ENCODE measurements around the gene SERPINI1. TPM values are rescaled to one million over a fixed set of nuclear protein-coding genes. Genes with fewer than 3 reads are reported as not detected.
A peak's percentile ranks its signal among the peaks of the same experiment; 100 is the strongest.

The SERPINI1 gene
- total RNA-seq, 1 experiment from 2014 or later = 6.4 TPM

GRCh38 chr3:167734498-167735232 lies 856 bp upstream of the SERPINI1 start, which contains the start of gene PDCD10 (continued):
- peak; percentile 11; the same call in 1 of the 2 replicates for TF ChIP-seq ARID4B (CRISPR knock-in tag; IDR thresholded peaks at IDR 0.05; ENCODE audit: borderline replicate concordance)
- TF ChIP-seq ZNF121 (CRISPR knock-in tag; IDR thresholded peaks at IDR 0.05) = peak; percentile 62; the same call in 1 of the 2 replicates
- TF ChIP-seq SP1 (CRISPR knock-in tag; conservative IDR thresholded peaks at IDR 0.05) = peak; percentile 68
- 0 out of 2 replicates have a peak, but pooled peaks have one; percentile 54 for TF ChIP-seq TP53 (CRISPR knock-in tag; IDR thresholded peaks at IDR 0.05)
- TF ChIP-seq SMAD3 (CRISPR knock-in tag; IDR thresholded peaks at IDR 0.05; ENCODE audit: borderline replicate concordance) = no peak
- TF ChIP-seq SMAD4 (CRISPR knock-in tag; IDR thresholded peaks at IDR 0.05) = no peak
- TF ChIP-seq CREM (CRISPR knock-in tag; IDR thresholded peaks at IDR 0.05) = peak; percentile 37; the same call in 1 of the 2 replicates
- TF ChIP-seq PRRX2 (CRISPR knock-in tag; IDR thresholded peaks at IDR 0.05) = peak; percentile 83
- no peak for TF ChIP-seq TCF7 (CRISPR knock-in tag; IDR thresholded peaks at IDR 0.05; ENCODE audit: low read depth)
- 0 out of 2 replicates have a peak, but pooled peaks have one; percentile 31 for TF ChIP-seq GABPB1 (CRISPR knock-in tag; IDR thresholded peaks at IDR 0.05)
- TF ChIP-seq ESRRA (CRISPR knock-in tag; IDR thresholded peaks at IDR 0.05; ENCODE audit: borderline replicate concordance) = 0 out of 2 replicates have a peak, but pooled peaks have one; percentile 24

GRCh38 chr3:167736264-167736787 lies 805 bp downstream of the SERPINI1 start:
- Mint-ChIP-seq H3K36me3 (no peaks in the 10 kb centered on the region), H3K4me3 (no peak overlapping the region), H3K4me1 (peaks cover 47% of the 10 kb centered on the region), H3K27ac (no peak overlapping the region), H3K27me3 (ENCODE audit: low read depth) (no peaks in the 10 kb centered on the region), H3K9me3 (no peaks in the 10 kb centered on the region)
- no peak for ATAC-seq
- POLR2A ChIA-PET = interaction anchor here (0.7 to 1.4 kb wide), 3 partner anchors 14 to 356 kb away, joined by 5 to 7 read pairs (median 5); partner anchors contain the start of gene ZBBX
- DNase-seq (ENCODE audit: low spot score) = no peak
- CTCF ChIA-PET = interaction anchor here (1.0 to 2.0 kb wide), 3 partner anchors 145 to 356 kb away, joined by 3 to 15 read pairs (median 8); partner anchors contain the start of gene ZBBX
- TF ChIP-seq ZBTB21 (CRISPR knock-in tag; IDR thresholded peaks at IDR 0.05; ENCODE audit: borderline replicate concordance) (no peak), ZNF416 (CRISPR knock-in tag; IDR thresholded peaks at IDR 0.05) (no peak), HMGA2 (CRISPR knock-in tag; IDR thresholded peaks at IDR 0.05) (no peak), USF2 (CRISPR knock-in tag; IDR thresholded peaks at IDR 0.05) (no peak), ATF1 (CRISPR knock-in tag; IDR thresholded peaks at IDR 0.05) (no peak), NFE2L1 (CRISPR knock-in tag; IDR thresholded peaks at IDR 0.05) (no peak), ATF6 (CRISPR knock-in tag; IDR thresholded peaks at IDR 0.05) (no peak), ZNF423 (CRISPR knock-in tag; IDR thresholded peaks at IDR 0.05) (no peak), ELF4 (CRISPR knock-in tag; IDR thresholded peaks at IDR 0.05; ENCODE audit: low read depth) (no peak), ZNF219 (CRISPR knock-in tag; IDR thresholded peaks at IDR 0.05; ENCODE audit: borderline replicate concordance) (no peak), E2F4 (CRISPR knock-in tag; IDR thresholded peaks at IDR 0.05; ENCODE audit: borderline replicate concordance, low read depth) (no peak)
